GM06990 (cell line): Measurements from ENCODE around the gene NINL.

Experiments used
- DNase-seq: peaks from one replicate; pipeline ENCODE4 v3.0.0-alpha.2; 2011; ENCODE audit not compliant: insufficient read length; ENCODE audit errors: extremely low read depth
- H3K27me3 ChIP-seq: replicated peaks from 2 replicates; pipeline ENCODE4 v1.6.0; 2011; ENCODE audit warnings: low read length; ENCODE audit not compliant: control insufficient read depth, insufficient read depth
- H3K36me3 ChIP-seq: 2 replicates; pipeline ENCODE4 v1.5.1; 2011; ENCODE audit warnings: low read length; ENCODE audit not compliant: control insufficient read depth, insufficient read depth
- H3K4me3 ChIP-seq: replicated peaks from 2 replicates; pipeline ENCODE4 v1.5.1; 2011; ENCODE audit warnings: low read depth, mild to moderate bottlenecking, control low read depth, low read length
- TF ChIP-seq, protein P1 (sequence below): IDR thresholded peaks from 2 replicates; pipeline ENCODE4 v1.5.1; 2011; ENCODE audit warnings: low read length, control low read depth, mild to moderate bottlenecking, inconsistent platforms; ENCODE audit not compliant: insufficient read depth, poor library complexity, severe bottlenecking

The NINL gene

DNA sequence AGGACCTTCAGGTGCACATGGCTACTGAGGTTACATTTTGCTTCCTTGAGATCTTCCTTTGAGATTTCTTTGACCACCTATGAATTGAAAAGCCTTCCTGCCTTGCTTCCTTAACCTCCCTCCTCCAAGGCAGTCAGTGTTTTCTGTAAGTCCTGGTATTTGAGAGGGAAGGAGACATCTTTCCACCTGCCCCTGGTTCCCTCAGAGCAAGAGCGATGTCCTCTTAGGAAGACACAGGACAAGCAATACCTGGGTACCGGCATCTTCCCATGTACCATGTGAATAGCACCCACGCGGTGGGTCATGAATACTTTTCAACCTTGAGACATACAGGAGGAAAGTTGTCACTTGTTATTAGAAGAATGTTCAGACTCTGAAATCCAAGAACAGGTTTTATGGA, 140.8 kb downstream of the NINL start:
- Histone ChIP-seq H3K27me3 (no peaks in the 10 kb centered on the region), H3K4me3 (no peak overlapping the region), H3K36me3 (peaks cover 5% of the 10 kb centered on the region)
- DNase-seq: no peak
- TF ChIP-seq, protein P1, sequence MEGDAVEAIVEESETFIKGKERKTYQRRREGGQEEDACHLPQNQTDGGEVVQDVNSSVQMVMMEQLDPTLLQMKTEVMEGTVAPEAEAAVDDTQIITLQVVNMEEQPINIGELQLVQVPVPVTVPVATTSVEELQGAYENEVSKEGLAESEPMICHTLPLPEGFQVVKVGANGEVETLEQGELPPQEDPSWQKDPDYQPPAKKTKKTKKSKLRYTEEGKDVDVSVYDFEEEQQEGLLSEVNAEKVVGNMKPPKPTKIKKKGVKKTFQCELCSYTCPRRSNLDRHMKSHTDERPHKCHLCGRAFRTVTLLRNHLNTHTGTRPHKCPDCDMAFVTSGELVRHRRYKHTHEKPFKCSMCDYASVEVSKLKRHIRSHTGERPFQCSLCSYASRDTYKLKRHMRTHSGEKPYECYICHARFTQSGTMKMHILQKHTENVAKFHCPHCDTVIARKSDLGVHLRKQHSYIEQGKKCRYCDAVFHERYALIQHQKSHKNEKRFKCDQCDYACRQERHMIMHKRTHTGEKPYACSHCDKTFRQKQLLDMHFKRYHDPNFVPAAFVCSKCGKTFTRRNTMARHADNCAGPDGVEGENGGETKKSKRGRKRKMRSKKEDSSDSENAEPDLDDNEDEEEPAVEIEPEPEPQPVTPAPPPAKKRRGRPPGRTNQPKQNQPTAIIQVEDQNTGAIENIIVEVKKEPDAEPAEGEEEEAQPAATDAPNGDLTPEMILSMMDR: no peak

DNA sequence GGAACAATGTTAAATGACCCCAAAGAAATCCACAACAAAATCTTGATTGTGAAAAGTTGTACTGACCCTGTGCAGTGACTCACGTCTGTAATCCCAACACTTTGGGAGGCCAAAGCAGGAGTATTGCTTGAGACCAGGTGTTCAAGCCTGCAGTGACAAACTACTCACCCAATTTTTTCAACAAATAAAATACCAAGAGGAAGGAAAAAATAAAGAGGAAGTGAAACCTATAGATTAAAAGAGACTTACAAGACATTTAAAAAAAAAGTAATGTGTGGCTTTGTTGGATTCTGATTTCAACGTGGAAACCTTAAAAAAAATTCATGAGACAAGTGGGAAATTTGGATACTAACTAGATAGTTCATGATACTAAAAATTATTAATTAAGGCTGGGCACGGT, 146.0 kb downstream of the NINL start:
- Histone ChIP-seq H3K36me3 (peaks cover 3% of the 10 kb centered on the region), H3K27me3 (no peaks in the 10 kb centered on the region), H3K4me3 (no peak overlapping the region)
- DNase-seq: no peak
- TF ChIP-seq, protein P1: no peak

GRCh38 chr20:25437153-25437581, 148.2 kb downstream of the NINL start:
- DNase-seq: no peak
- H3K27me3 ChIP-seq: no peaks in the 10 kb centered on the region
- TF ChIP-seq, protein P1: no peak
- no peak overlapping the region for H3K4me3 ChIP-seq
- H3K36me3 ChIP-seq: peaks cover 3% of the 10 kb centered on the region

DNA sequence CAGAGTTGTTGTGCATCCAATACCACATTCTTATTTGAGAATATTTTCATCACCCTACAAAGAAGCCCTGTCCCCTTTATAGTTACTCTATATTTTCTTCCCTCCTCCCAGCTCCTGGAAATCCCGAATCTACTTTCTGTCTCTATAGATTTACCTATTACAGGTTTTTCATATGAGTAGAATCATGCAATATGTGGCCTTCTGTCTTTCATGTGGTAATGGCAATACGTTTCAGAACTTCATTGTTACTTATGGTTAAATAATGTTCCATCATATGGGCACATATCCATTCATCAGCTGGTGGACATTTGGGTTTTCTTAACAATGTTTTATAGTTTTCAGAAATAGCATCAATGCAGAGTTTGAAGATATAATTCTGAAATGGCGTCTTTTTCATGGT, 160.8 kb downstream of the NINL start:
- no peaks in the 10 kb centered on the region; the same call in 1 of the 2 replicates for H3K36me3 ChIP-seq
- H3K4me3 ChIP-seq: no peak overlapping the region
- TF ChIP-seq, protein P1: no peak
- H3K27me3 ChIP-seq: no peaks in the 10 kb centered on the region
- no peak for DNase-seq

- no peak for DNase-seq
- no peaks in the 10 kb centered on the region for H3K27me3 ChIP-seq
- H3K36me3 ChIP-seq: peaks cover 3% of the 10 kb centered on the region
- H3K4me3 ChIP-seq: no peak overlapping the region
- TF ChIP-seq, protein P1: no peak
Observed at GRCh38 chr20:25422032-25422431, 163.3 kb downstream of the NINL start.

DNA sequence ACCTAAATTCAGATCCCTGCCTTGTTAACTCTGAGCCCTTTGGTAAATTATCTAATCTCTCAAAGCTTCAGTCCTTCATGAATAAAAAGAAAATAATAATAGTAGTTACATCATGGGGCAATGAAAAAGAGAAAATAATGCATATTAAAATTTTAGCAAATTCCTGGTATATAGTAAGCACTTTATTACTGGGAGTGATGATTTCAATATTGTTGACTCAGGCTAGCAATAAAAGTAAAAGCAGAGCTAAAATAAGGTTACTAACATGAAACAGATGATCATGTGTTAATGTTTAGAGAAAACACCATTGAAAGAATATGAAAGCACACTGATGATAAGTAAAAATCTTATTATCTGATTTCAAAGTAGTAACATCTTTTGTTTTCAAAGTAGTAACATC, 164.2 kb downstream of the NINL start:
- peaks cover 3% of the 10 kb centered on the region for H3K36me3 ChIP-seq
- TF ChIP-seq, protein P1: no peak

More for the DNA sequence above, 164.2 kb downstream of the NINL start:
- no peak for DNase-seq
- Histone ChIP-seq H3K4me3 (no peak overlapping the region), H3K27me3 (no peaks in the 10 kb centered on the region)
